Measurements from ENCODE around the gene COQ2. TPM values are rescaled to one million over a fixed set of nuclear protein-coding genes. Genes with fewer than 3 reads are reported as not detected.

Gene COQ2
- total and polyA plus RNA-seq, 2 donors (not counting 1 experiment from before 2014, with no cell fraction given) = 16.7 to 26.4 TPM

- H3K9ac ChIP-seq (ENCODE audit: insufficient read depth, low read length) = peak overlapping the region; percentile 80
These were observed 433 bp upstream of the COQ2 start for GRCh38 chr4:83285055-83285407.

DNA sequence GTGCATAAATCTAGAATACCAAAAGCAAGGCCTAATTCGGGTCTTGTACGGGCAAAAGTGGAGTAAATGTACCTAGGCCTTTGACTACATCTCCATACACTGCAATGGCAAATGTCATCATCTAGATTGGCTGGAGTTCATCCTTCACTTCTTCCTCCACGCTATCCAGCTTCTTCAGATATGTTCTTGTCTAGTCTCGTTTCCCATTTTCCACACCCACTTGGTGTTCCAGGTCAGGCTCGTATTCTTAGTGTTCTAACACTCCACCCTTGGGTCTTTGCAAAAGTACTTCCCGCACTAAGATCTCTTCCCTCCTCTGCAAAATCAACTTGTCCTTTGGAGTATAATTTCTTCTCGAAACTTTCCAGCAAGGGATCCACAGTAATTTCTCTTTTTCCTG is 1.4 kb downstream of the COQ2 start:
- no peak for TF ChIP-seq EZH2 (IDR thresholded peaks at IDR 0.05; ENCODE audit: low read length, missing control alignments)
- no peak for TF ChIP-seq CTCF (conservative IDR thresholded peaks at IDR 0.05 in 1 of 2, IDR thresholded peaks at IDR 0.05 in 1 of 2; ENCODE audit: low read depth in 1 of 2, low read length in 2 of 2)
- H4K20me1 ChIP-seq (ENCODE audit: control insufficient read depth, extremely low read depth, insufficient read depth, low read length) = no peaks in the 10 kb centered on the region
- no peaks in the 10 kb centered on the region for H3K36me3 ChIP-seq (ENCODE audit: control insufficient read depth, insufficient read depth, low read length)
- H3K27me3 ChIP-seq (ENCODE audit: control insufficient read depth, insufficient read depth, low read length) = no peaks in the 10 kb centered on the region
- DNase-seq (ENCODE audit: low read depth in 2 of 2) = no peak
- H3K4me1 ChIP-seq (ENCODE audit: control insufficient read depth, extremely low read depth, insufficient read depth, low read length) = peaks cover 3% of the 10 kb centered on the region
- no peaks in the 10 kb centered on the region for H3K9me3 ChIP-seq (ENCODE audit: control insufficient read depth, insufficient read depth, low read depth, low read length)
- H3K27ac ChIP-seq (ENCODE audit: insufficient read depth, low read length) = no peak overlapping the region
- H3K79me2 ChIP-seq (ENCODE audit: control insufficient read depth, insufficient read depth, low read length) = peaks cover 7% of the 10 kb centered on the region
- peak overlapping the region; percentile 81 for H3K4me2 ChIP-seq (ENCODE audit: extremely low read depth, insufficient read depth, low read length)
- peak overlapping the region in 1 of 4 experiments; percentile 71 for H3K4me3 ChIP-seq (replicated peaks in 1 of 4; ENCODE audit: control extremely low read depth in 1 of 4, insufficient read depth in 1 of 4, low read depth in 3 of 4, low read length in 4 of 4)
- H3K9ac ChIP-seq (ENCODE audit: insufficient read depth, low read length) = no peak overlapping the region
- H2AFZ ChIP-seq (ENCODE audit: low read length) = no peak overlapping the region

More at GRCh38 chr4:83285055-83285407, 433 bp upstream of the COQ2 start:
- TF ChIP-seq CTCF (conservative IDR thresholded peaks at IDR 0.05 in 1 of 2, IDR thresholded peaks at IDR 0.05 in 1 of 2; ENCODE audit: low read depth in 1 of 2, low read length in 2 of 2) (no peak), EZH2 (IDR thresholded peaks at IDR 0.05; ENCODE audit: low read length, missing control alignments) (no peak)
- no peaks in the 10 kb centered on the region for H3K27me3 ChIP-seq (ENCODE audit: control insufficient read depth, insufficient read depth, low read length)
- peak overlapping the region; percentile 87 for H3K27ac ChIP-seq (ENCODE audit: insufficient read depth, low read length)
- peaks cover 3% of the 10 kb centered on the region for H3K4me1 ChIP-seq (ENCODE audit: control insufficient read depth, extremely low read depth, insufficient read depth, low read length)
- peak; percentile 55 to 61 for DNase-seq (ENCODE audit: low read depth in 2 of 2)
- no peaks in the 10 kb centered on the region for H4K20me1 ChIP-seq (ENCODE audit: control insufficient read depth, extremely low read depth, insufficient read depth, low read length)
- peak overlapping the region; percentile 28 for H2AFZ ChIP-seq (ENCODE audit: low read length)
- H3K36me3 ChIP-seq (ENCODE audit: control insufficient read depth, insufficient read depth, low read length) = no peaks in the 10 kb centered on the region
- peak overlapping the region; percentile 66 to 82 (median 68) for H3K4me3 ChIP-seq (replicated peaks in 1 of 4; ENCODE audit: control extremely low read depth in 1 of 4, insufficient read depth in 1 of 4, low read depth in 3 of 4, low read length in 4 of 4)
- peaks cover 7% of the 10 kb centered on the region for H3K79me2 ChIP-seq (ENCODE audit: control insufficient read depth, insufficient read depth, low read length)
- H3K9me3 ChIP-seq (ENCODE audit: control insufficient read depth, insufficient read depth, low read depth, low read length) = no peaks in the 10 kb centered on the region
- H3K4me2 ChIP-seq (ENCODE audit: extremely low read depth, insufficient read depth, low read length) = peak overlapping the region; percentile 85

DNA sequence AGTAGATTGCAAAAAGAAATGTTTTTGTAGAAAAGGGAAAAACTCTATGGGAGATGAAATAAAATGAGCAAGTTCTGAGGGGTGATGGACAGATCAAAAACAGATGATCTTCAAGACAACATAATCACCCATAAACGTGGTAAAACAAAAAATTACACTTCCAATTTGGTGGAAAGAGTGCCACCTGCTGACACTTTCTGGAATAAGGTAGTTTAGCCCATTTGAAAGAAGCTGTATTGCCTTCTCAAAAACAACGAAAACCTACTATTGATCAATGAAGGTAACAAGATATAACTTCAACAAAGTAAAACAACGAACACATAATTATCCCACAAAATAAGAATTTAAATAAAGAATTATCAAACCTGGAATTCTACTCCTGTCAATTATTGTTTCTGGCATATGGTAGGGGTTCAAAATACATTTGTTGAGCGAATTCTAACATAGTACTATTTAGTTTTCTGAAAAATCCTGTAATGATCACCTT is 2.5 kb downstream of the COQ2 start:
- Histone ChIP-seq H4K20me1 (ENCODE audit: control insufficient read depth, extremely low read depth, insufficient read depth, low read length) (no peaks in the 10 kb centered on the region), H3K4me2 (ENCODE audit: extremely low read depth, insufficient read depth, low read length) (no peak overlapping the region), H3K4me3 (replicated peaks in 1 of 4; ENCODE audit: control extremely low read depth in 1 of 4, insufficient read depth in 1 of 4, low read depth in 3 of 4, low read length in 4 of 4) (no peak overlapping the region), H3K36me3 (ENCODE audit: control insufficient read depth, insufficient read depth, low read length) (no peaks in the 10 kb centered on the region), H2AFZ (ENCODE audit: low read length) (no peak overlapping the region), H3K27me3 (ENCODE audit: control insufficient read depth, insufficient read depth, low read length) (no peaks in the 10 kb centered on the region), H3K79me2 (ENCODE audit: control insufficient read depth, insufficient read depth, low read length) (peaks cover 7% of the 10 kb centered on the region), H3K9ac (ENCODE audit: insufficient read depth, low read length) (no peak overlapping the region), H3K4me1 (ENCODE audit: control insufficient read depth, extremely low read depth, insufficient read depth, low read length) (peaks cover 3% of the 10 kb centered on the region), H3K27ac (ENCODE audit: insufficient read depth, low read length) (no peak overlapping the region), H3K9me3 (ENCODE audit: control insufficient read depth, insufficient read depth, low read depth, low read length) (no peaks in the 10 kb centered on the region)
- TF ChIP-seq CTCF (conservative IDR thresholded peaks at IDR 0.05 in 1 of 2, IDR thresholded peaks at IDR 0.05 in 1 of 2; ENCODE audit: low read depth in 1 of 2, low read length in 2 of 2) (peak; percentile 56 to 75), EZH2 (IDR thresholded peaks at IDR 0.05; ENCODE audit: low read length, missing control alignments) (no peak)
- DNase-seq (ENCODE audit: low read depth in 2 of 2) = peak; percentile 39 to 78
